GM18861 (cell line): ENCODE measurements around the gene ETS1.

Experiments used
- ATAC-seq: cut with Tn5 transposase; IDR thresholded peaks from one replicate; pipeline ENCODE4 v1.9.1; 2021; ENCODE audit not compliant: unreplicated experiment

Gene ETS1

DNA sequence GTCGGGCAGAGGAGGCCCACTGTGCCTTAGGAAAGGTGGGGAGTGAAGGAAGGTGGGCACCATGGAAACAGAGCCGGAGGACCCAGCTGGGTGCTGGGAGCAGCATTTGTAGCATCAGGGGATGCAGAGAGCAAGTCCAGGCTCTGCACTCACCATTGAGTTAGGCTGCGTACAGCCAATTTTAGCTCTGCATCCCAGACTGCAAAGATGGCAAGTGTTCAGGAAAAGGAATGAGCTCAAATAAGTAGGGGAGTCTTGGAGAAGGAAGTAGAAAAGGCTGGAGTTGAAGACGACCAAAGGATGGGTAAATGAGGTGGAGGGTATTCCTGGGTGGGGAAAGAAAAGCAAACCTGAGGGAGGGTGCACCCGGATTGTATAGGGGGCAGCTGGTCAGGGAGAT is 31.6 kb upstream of the ETS1 start:
- ATAC-seq: no peak

GRCh38 chr11:128618603-128619002 is 31.2 kb upstream of the ETS1 start:
- ATAC-seq: no peak

GRCh38 chr11:128616161-128616560 is 28.8 kb upstream of the ETS1 start:
- ATAC-seq: no peak

GRCh38 chr11:128615612-128616011 is 28.3 kb upstream of the ETS1 start:
- no peak for ATAC-seq

GRCh38 chr11:128615076-128615475 is 27.7 kb upstream of the ETS1 start:
- no peak for ATAC-seq

DNA sequence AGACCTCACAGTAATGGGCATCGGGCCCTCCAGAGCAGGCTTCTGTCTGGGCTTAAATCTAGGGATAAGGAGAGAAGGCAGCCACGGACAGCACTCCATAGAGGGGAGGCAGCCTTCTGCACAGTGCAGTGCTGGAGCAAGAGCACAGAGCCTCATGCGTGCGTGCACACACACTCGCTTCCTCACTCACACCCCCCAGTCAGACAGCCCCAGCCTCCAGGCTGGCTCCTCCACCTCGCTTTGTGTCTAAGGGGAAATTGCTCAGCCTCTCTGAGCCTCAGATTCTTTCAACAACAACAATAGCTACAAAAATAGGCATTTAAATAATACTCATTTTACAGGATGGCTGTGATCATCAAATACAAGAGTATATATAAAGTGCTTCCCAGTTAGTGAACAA is 26.7 kb upstream of the ETS1 start:
- ATAC-seq: no peak

GRCh38 chr11:128613300-128613995 is 26.1 kb upstream of the ETS1 start:
- no peak for ATAC-seq

- ATAC-seq: peak; percentile 92
Observed at GRCh38 chr11:128610721-128611617, 23.6 kb upstream of the ETS1 start.

DNA sequence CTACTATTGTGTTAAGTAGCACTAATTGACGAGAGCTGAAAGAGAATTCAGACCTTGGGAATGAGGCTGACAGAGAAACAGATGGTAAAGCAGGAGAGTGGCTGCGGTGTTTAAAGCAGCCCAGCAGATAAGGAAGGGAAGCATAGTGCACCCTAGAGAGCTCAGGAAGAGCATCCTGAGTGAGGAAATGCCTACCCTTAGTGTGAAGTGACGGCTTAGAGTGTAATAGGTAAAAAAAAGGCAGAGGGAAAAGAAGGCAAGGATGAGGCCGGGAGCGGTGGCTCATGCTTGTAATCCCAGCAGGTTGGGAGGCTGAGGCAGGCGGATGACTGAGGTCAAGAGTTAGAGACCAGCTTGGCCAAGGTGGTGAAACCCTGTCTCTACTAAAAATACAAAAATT is 22.4 kb upstream of the ETS1 start:
- no peak for ATAC-seq

- no peak for ATAC-seq
Observed at GRCh38 chr11:128608746-128609407, 21.5 kb upstream of the ETS1 start.

DNA sequence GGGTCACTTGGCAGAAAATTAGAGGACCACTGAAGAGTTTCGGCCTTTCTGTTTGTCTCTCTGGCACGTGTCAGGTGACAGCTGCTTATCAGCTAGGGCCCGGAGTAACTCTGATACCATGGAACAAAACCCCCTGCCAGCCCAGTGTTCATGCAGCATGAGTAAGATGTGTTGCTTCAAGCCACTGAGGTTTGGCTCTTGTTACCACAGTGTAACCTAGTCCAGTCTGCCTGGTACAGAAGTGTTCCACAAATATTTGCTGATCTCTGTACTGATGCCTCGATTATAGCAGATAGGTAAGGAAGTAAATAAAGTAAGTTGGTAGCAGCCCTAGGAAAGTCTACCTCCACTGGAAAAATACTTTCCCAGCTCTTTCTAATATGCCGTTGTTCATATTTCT is 20.5 kb upstream of the ETS1 start:
- ATAC-seq: no peak

- no peak for ATAC-seq
Observed at GRCh38 chr11:128604723-128605122, 17.4 kb upstream of the ETS1 start.

DNA sequence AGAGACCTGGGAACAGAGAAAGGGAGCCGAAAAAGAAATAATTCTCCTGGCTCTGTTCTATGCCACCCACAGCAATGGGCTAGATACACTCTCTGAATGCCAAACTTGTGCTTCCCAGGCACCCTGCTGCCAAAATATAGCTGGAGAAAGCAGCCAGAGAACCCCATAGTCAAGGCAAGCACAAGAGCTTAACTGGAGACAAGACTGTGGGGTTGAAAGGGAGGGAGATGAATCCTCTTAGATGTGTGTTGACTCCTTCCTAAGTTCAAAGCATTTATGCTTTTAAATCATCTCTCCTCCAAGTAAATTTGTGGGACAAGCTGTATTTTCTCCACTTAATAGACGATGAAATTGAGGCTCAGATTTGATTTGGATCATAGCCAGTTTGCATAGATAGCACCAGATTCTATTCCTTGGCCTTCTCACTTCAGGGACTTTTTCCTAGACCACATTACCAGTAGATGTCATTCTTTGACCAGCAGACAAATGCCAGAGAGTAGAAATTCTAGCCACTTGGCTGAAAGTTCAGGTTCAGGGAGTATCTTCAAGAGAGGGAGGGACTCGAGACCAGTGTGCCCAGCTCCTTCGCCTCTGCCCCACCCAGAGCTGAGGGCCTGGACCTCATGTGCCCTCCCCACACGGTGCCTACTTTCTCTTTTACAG is 16.5 kb upstream of the ETS1 start:
- ATAC-seq: peak; percentile 66

- no peak for ATAC-seq
Observed at GRCh38 chr11:128603003-128603696, 15.8 kb upstream of the ETS1 start.

- no peak for ATAC-seq
Observed at GRCh38 chr11:128599729-128600128, 12.4 kb upstream of the ETS1 start.

- no peak for ATAC-seq
Observed at GRCh38 chr11:128598506-128599150, 11.3 kb upstream of the ETS1 start.

GRCh38 chr11:128598096-128598495 is 10.7 kb upstream of the ETS1 start:
- no peak for ATAC-seq

GRCh38 chr11:128597209-128597608 is 9.9 kb upstream of the ETS1 start:
- ATAC-seq: no peak

DNA sequence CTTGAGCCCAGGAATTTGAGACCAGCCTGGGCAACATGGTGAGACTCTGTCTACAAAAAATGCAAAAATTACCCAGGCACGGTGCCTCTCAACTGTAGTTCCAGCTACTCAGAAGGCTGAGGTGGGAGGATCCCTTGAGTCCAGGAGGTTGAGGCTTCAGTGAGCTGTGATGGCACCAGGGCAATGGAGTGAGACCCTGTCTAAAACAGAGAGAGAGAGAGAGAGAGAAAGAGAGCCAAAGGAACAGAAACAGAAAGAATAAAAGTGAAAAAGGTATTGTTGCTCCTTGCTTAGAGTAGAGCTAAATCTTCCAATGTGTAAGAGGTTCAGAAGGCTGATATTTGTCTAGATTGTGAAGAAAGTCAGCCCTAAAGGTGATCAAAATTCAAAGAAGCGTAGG is 8.9 kb upstream of the ETS1 start:
- no peak for ATAC-seq

GRCh38 chr11:128595775-128596174 is 8.4 kb upstream of the ETS1 start:
- ATAC-seq: no peak
